PC-3 (cell line): ENCODE measurements around the gene LBX1. TPM values are rescaled to one million over a fixed set of nuclear protein-coding genes. Genes with fewer than 3 reads are reported as not detected.
A peak's percentile ranks its signal among the peaks of the same experiment; 100 is the strongest.

ENCODE experiments used
- ATAC-seq: fragments of 200-7000 bp; cut with Tn5 transposase; 2 replicates; pipeline ENCODE4 v1.9.1; 2020; ENCODE audit warnings: mild to moderate bottlenecking, moderate library complexity
- BruUV-seq: library from RNA; stranded (reverse); fragments of 400-500 nt; replicated peaks from 2 replicates; lab custom pipeline; 2021; lab: Mats Ljungman, UMichigan
- CTCF ChIA-PET: fragments of 300-600 bp; sonication (Branson Sonifier 250); formaldehyde crosslinking; loops from one replicate; lab custom pipeline; 2022; ENCODE audit warnings: antibody characterized with exemption; lab: Charles Lee
- POLR2A ChIA-PET: fragments of 300-600 bp; sonication (Branson Sonifier 250); formaldehyde crosslinking; loops from one replicate; lab custom pipeline; 2022; ENCODE audit warnings: antibody characterized with exemption; ENCODE audit not compliant: unreplicated experiment; lab: Charles Lee
- DNase-seq: peaks from one replicate; pipeline ENCODE4 v3.0.0-alpha.2; 2015
- H2AFZ ChIP-seq: fragments of 300-600 bp; sonication (generic); 2 replicates; pipeline ENCODE4 v1.6.0; 2016; ENCODE audit warnings: antibody characterized with exemption, low read length
- H3F3A ChIP-seq: fragments of 300-600 bp; sonication (generic); one replicate; pipeline ENCODE4 v1.6.0; 2017; ENCODE audit warnings: antibody characterized with exemption, low read length, control low read depth, mild to moderate bottlenecking; ENCODE audit not compliant: unreplicated experiment
- H3K27ac ChIP-seq: fragments of 300-600 bp; sonication (generic); 2 replicates; pipeline ENCODE4 v1.5.1; 2016; ENCODE audit warnings: mild to moderate bottlenecking, low read length
- H3K27me3 ChIP-seq: fragments of 300-600 bp; sonication (generic); 2 replicates; pipeline ENCODE4 v1.6.1; 2016; ENCODE audit warnings: low read length, mixed read lengths
- H3K36me3 ChIP-seq: fragments of 300-600 bp; sonication (generic); 2 replicates; pipeline ENCODE4 v1.6.1; 2016; ENCODE audit warnings: low read depth, mixed run types, low read length, mixed read lengths
- H3K4me1 ChIP-seq: fragments of 300-600 bp; sonication (generic); 2 replicates; pipeline ENCODE4 v1.5.1; 2016; ENCODE audit warnings: low read length; ENCODE audit not compliant: insufficient read depth
- H3K4me2 ChIP-seq: fragments of 300-600 bp; sonication (generic); 2 replicates; pipeline ENCODE4 v1.6.0; 2016; ENCODE audit warnings: low read length
- H3K4me3 ChIP-seq: fragments of 300-600 bp; sonication (generic); 2 replicates; pipeline ENCODE4 v1.5.1; 2016; ENCODE audit warnings: mild to moderate bottlenecking, low read length, mixed read lengths
- H3K79me2 ChIP-seq: fragments of 300-600 bp; sonication (generic); 2 replicates; pipeline ENCODE4 v1.6.1; 2017; ENCODE audit warnings: low read length, mixed read lengths
- H3K9ac ChIP-seq: fragments of 300-600 bp; sonication (generic); 2 replicates; pipeline ENCODE4 v1.6.0; 2016; ENCODE audit warnings: mild to moderate bottlenecking, low read length
- H3K9me2 ChIP-seq: fragments of 300-600 bp; sonication (generic); replicated peaks from 2 replicates; pipeline ENCODE4 v1.6.1; 2016; ENCODE audit warnings: mixed run types, low read length, mixed read lengths
- H3K9me3 ChIP-seq: fragments of 300-600 bp; sonication (generic); 2 replicates; pipeline ENCODE4 v1.6.1; 2016; ENCODE audit warnings: low read length, mixed read lengths
- H4K20me1 ChIP-seq: fragments of 300-600 bp; sonication (generic); 2 replicates; pipeline ENCODE4 v1.6.1; 2016; ENCODE audit warnings: low read length, mixed read lengths
- CTCF ChIP-seq: fragments of 300-600 bp; sonication (generic); conservative IDR thresholded peaks from 2 replicates; pipeline ENCODE4 v1.5.1; 2017; ENCODE audit warnings: antibody characterized with exemption, low read depth, mild to moderate bottlenecking, low read length
- EZH2 ChIP-seq: fragments of 300-600 bp; sonication (generic); IDR thresholded peaks from one replicate; pipeline ENCODE4 v1.6.1; 2017; ENCODE audit warnings: antibody characterized with exemption, mild to moderate bottlenecking, low read length; ENCODE audit not compliant: unreplicated experiment
- EZH2phosphoT487 ChIP-seq: fragments of 300-600 bp; sonication (generic); IDR thresholded peaks from 2 replicates; pipeline ENCODE4 v1.6.1; 2018; ENCODE audit warnings: mild to moderate bottlenecking, antibody characterized with exemption, low read length, borderline replicate concordance
- intact Hi-C: fragments of 100-400 bp; cut with micrococcal nuclease; formaldehyde crosslinking; loops from 2 replicates; pipeline ENCODE4 v1.9.0; 2023
- total RNA-seq: library from RNA; depleted of rRNA; stranded (reverse); fragments of >200 nt; gene quantifications from 2 replicates; pipeline ENCODE4 v1.2.3, GENCODE V29; 2014

The LBX1 gene
- total RNA-seq, 1 experiment from 2014 or later: not detected

- Histone ChIP-seq H3K27me3 (peaks cover 15% of the 10 kb centered on the region), H3K4me1 (peaks cover 8% of the 10 kb centered on the region; the same call in 1 of the 2 replicates), H3K79me2 (no peaks in the 10 kb centered on the region), H4K20me1 (no peaks in the 10 kb centered on the region), H3F3A (no peaks in the 10 kb centered on the region), H3K9ac (no peak overlapping the region), H3K27ac (no peak overlapping the region), H3K9me3 (no peaks in the 10 kb centered on the region), H3K9me2 (no peaks in the 10 kb centered on the region), H3K4me3 (no peak overlapping the region), H3K4me2 (no peak overlapping the region), H3K36me3 (no peaks in the 10 kb centered on the region), H2AFZ (no peak overlapping the region)
- intact Hi-C loops: no loop called here
- no peak for ATAC-seq
- DNase-seq: no peak
- ChIA-PET CTCF (interaction anchor here (0.6 kb wide), 1 partner anchor 83 kb away, joined by 3 read pairs; no protein-coding TSS in a partner anchor), POLR2A (no interaction called here)
- TF ChIP-seq CTCF (no peak), EZH2phosphoT487 (no peak), EZH2 (no peak)
- BruUV-seq: no TSS peak
Observed at GRCh38 chr10:101241840-101242707, 12.8 kb upstream of the LBX1 start.

GRCh38 chr10:101238732-101239105 lies 9.5 kb upstream of the LBX1 start:
- Histone ChIP-seq H3K27me3 (peaks cover 17% of the 10 kb centered on the region), H3K9me3 (no peaks in the 10 kb centered on the region), H3K4me3 (no peak overlapping the region), H3F3A (no peaks in the 10 kb centered on the region), H3K36me3 (no peaks in the 10 kb centered on the region), H2AFZ (no peak overlapping the region), H3K9ac (no peak overlapping the region), H3K79me2 (no peaks in the 10 kb centered on the region), H3K4me2 (peak overlapping the region; percentile 10; the same call in 1 of the 2 replicates), H3K27ac (no peak overlapping the region), H4K20me1 (no peaks in the 10 kb centered on the region), H3K4me1 (no peaks in the 10 kb centered on the region), H3K9me2 (no peaks in the 10 kb centered on the region)
- DNase-seq: peak; percentile 38
- no TSS peak for BruUV-seq
- intact Hi-C loops: no loop called here
- ChIA-PET POLR2A (no interaction called here), CTCF (interaction anchor here (0.5 to 1.0 kb wide), 5 partner anchors 25 to 337 kb away, joined by 3 to 5 read pairs (median 3); no protein-coding TSS in a partner anchor)
- ATAC-seq: peak; percentile 81; the same call in 1 of the 2 replicates
- TF ChIP-seq EZH2phosphoT487 (no peak), CTCF (peak; percentile 81), EZH2 (no peak)
